ENCODE measurements around the gene NRG3.

NRG3 gene

GRCh38 chr10:82402906-82403401, 528.0 kb downstream of the NRG3 start:
- DNase-seq = no peak

- DNase-seq = no peak
Measured at GRCh38 chr10:82409671-82410070, 534.7 kb downstream of the NRG3 start.

GRCh38 chr10:82411416-82411815, 536.4 kb downstream of the NRG3 start:
- DNase-seq = no peak

GRCh38 chr10:82420001-82420400, 545.0 kb downstream of the NRG3 start:
- no peak for DNase-seq

- DNase-seq = no peak
Measured at GRCh38 chr10:82429302-82429701, 554.3 kb downstream of the NRG3 start.

GRCh38 chr10:82438277-82438676, 563.3 kb downstream of the NRG3 start:
- DNase-seq = no peak

GRCh38 chr10:82440775-82441174, 565.8 kb downstream of the NRG3 start:
- DNase-seq = no peak

- DNase-seq = no peak
Measured at GRCh38 chr10:82452046-82452445, 577.1 kb downstream of the NRG3 start.

- DNase-seq = no peak
Measured at GRCh38 chr10:82452676-82453075, 577.7 kb downstream of the NRG3 start.

- DNase-seq = no peak
Measured at GRCh38 chr10:82453678-82454293, 578.8 kb downstream of the NRG3 start.

- DNase-seq = no peak
Measured at GRCh38 chr10:82462910-82463551, 588.0 kb downstream of the NRG3 start.

GRCh38 chr10:82463614-82464013, 588.6 kb downstream of the NRG3 start:
- no peak for DNase-seq

GRCh38 chr10:82464191-82464818, 589.3 kb downstream of the NRG3 start:
- DNase-seq = no peak

- DNase-seq = no peak
Measured at GRCh38 chr10:82464966-82465365, 590.0 kb downstream of the NRG3 start.

GRCh38 chr10:82468453-82468852, 593.5 kb downstream of the NRG3 start:
- no peak for DNase-seq

GRCh38 chr10:82472406-82473335, 597.7 kb downstream of the NRG3 start:
- no peak for DNase-seq

GRCh38 chr10:82477776-82478175, 602.8 kb downstream of the NRG3 start:
- no peak for DNase-seq

GRCh38 chr10:82492647-82493046, 617.7 kb downstream of the NRG3 start:
- DNase-seq = no peak

- no peak for DNase-seq
Measured at GRCh38 chr10:82496114-82496513, 621.1 kb downstream of the NRG3 start.

- DNase-seq = no peak
Measured at GRCh38 chr10:82497439-82497838, 622.4 kb downstream of the NRG3 start.

GRCh38 chr10:82498976-82499375, 624.0 kb downstream of the NRG3 start:
- DNase-seq = no peak

- no peak for DNase-seq
Measured at GRCh38 chr10:82505009-82505408, 630.0 kb downstream of the NRG3 start.
